Stomach smooth muscle (tissue), 2 donors: ENCODE measurements around the gene CSNK2A3.

Source experiments
- H3K27ac ChIP-seq: one replicate; pipeline ENCODE4 v1.7.0; 2013; ENCODE audit warnings: mild to moderate bottlenecking, low read length, inconsistent platforms
- H3K27me3 ChIP-seq, 2 donors: one replicate each; pipeline ENCODE4 v1.7.0; 2013; ENCODE audit warnings: low read length in 2 of 2; ENCODE audit not compliant: insufficient read depth in 2 of 2, control insufficient read depth in 1 of 2
- H3K36me3 ChIP-seq, 2 donors: one replicate each; pipeline ENCODE4 v1.7.0; 2013; ENCODE audit warnings: low read length in 2 of 2; ENCODE audit not compliant: control insufficient read depth in 2 of 2, insufficient read depth in 2 of 2
- H3K4me1 ChIP-seq: one replicate; pipeline ENCODE4 v1.7.0; 2013; ENCODE audit warnings: low read length; ENCODE audit not compliant: control insufficient read depth, insufficient read depth
- H3K4me3 ChIP-seq, 2 donors: one replicate each; pipeline ENCODE4 v1.7.0; 2013; ENCODE audit warnings: low read length in 2 of 2
- H3K9ac ChIP-seq, 2 donors: one replicate each; pipeline ENCODE4 v1.7.0; 2013; ENCODE audit warnings: low read length in 2 of 2, mild to moderate bottlenecking in 1 of 2
- H3K9me3 ChIP-seq, 2 donors: one replicate each; pipeline ENCODE4 v1.7.0; 2013; ENCODE audit warnings: low read length in 2 of 2; ENCODE audit not compliant: control insufficient read depth in 2 of 2
- donor health status: healthy.
- donor health status: Pancreatic carcinoma.

Gene CSNK2A3

DNA sequence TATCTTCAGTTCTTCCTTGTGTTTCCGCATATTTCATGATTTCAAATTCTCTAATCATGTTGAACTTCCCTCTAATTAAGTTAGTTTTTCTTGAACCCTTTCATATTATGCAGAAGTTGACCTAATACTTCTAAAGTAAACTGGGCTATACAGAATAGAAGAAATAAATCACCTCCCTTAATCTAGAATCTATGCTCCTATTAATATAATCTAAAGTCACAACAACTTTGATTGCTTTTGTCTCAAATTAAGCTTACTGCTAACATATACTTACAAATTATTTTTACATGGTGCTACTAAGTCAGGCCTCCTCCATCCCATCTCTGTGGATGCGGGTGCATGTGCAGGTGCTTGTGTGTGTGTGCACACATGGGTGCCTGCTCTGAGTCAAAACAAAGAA lies 27.3 kb upstream of the CSNK2A3 start:
- no peak overlapping the region for H3K9ac ChIP-seq
- peaks cover 0 to 2% of the 10 kb centered on the region in 2 donors for H3K27me3 ChIP-seq
- H3K36me3 ChIP-seq = peaks cover 0 to 3% of the 10 kb centered on the region in 2 donors

DNA sequence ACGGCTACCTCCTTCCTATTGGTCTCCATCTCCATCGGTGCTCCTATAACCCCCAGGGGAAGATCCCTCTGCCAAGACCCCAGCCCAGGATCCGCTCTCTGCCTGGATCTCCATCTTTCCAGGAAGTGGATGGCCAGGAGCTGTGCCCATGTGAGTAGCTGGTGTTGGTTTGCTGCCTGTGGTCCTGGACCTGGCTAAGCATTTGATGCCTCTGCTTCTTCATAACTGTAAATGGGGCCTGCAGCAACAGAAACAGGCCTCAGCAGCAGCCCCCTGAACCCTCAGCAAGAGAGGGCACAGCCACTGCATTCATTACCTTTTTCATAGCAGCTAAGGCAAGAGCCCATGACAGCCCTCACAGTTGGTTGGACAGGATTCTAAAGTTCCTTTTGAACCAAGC lies 26.6 kb upstream of the CSNK2A3 start:
- H3K36me3 ChIP-seq = peaks cover 0 to 3% of the 10 kb centered on the region in 2 donors
- H3K4me1 ChIP-seq = no peaks in the 10 kb centered on the region
- H3K27me3 ChIP-seq = peaks cover 0 to 2% of the 10 kb centered on the region in 2 donors
- H3K9ac ChIP-seq = no peak overlapping the region
- H3K4me3 ChIP-seq = no peak overlapping the region
- H3K27ac ChIP-seq = no peak overlapping the region
- H3K9me3 ChIP-seq = no peaks in the 10 kb centered on the region

More for the DNA sequence above, 27.3 kb upstream of the CSNK2A3 start:
- Histone ChIP-seq H3K27ac (no peak overlapping the region), H3K4me3 (no peak overlapping the region), H3K4me1 (no peaks in the 10 kb centered on the region), H3K9me3 (no peaks in the 10 kb centered on the region)

DNA sequence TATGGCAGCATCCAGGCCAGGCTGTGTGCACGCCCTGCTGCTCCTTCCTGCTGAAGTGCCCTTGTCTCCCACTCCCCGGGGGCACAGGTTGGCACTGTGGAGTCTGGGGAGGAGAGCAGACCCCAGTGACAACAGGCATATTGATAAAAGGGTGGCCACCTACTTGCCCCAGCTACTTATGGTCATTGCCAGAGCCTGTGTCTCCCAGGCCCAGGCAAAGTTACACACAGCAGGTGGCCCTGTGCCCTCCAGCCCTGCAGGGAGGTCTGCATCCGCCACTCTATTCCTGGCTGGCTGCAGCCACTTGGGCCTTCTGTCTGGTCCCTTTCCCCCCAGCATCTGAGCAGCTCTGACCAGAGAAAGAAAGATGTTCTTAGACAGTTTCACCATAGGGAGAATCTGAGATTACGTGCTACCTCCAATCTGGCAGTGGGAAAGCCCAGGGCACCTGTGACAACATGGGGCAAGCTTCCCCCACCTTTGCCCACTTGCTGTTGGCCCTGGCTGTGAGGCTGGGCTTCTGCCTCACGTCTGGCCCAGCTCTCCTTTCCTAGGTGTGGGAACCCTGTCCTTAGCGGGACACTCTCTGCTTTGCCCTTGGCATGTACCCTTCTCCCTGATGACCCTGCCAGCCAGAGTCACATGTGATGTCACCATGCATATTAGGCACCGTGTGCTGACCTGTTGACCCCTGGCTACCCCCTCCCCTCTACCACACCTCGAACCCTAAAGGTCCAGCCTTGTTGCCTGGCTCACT lies 25.3 kb upstream of the CSNK2A3 start:
- H3K36me3 ChIP-seq = peaks cover 0 to 3% of the 10 kb centered on the region in 2 donors
- no peak overlapping the region for H3K27ac ChIP-seq
- no peaks in the 10 kb centered on the region for H3K4me1 ChIP-seq
- H3K4me3 ChIP-seq = no peak overlapping the region
- H3K9ac ChIP-seq = no peak overlapping the region
- H3K27me3 ChIP-seq = peaks cover 0 to 2% of the 10 kb centered on the region in 2 donors
- no peaks in the 10 kb centered on the region for H3K9me3 ChIP-seq

DNA sequence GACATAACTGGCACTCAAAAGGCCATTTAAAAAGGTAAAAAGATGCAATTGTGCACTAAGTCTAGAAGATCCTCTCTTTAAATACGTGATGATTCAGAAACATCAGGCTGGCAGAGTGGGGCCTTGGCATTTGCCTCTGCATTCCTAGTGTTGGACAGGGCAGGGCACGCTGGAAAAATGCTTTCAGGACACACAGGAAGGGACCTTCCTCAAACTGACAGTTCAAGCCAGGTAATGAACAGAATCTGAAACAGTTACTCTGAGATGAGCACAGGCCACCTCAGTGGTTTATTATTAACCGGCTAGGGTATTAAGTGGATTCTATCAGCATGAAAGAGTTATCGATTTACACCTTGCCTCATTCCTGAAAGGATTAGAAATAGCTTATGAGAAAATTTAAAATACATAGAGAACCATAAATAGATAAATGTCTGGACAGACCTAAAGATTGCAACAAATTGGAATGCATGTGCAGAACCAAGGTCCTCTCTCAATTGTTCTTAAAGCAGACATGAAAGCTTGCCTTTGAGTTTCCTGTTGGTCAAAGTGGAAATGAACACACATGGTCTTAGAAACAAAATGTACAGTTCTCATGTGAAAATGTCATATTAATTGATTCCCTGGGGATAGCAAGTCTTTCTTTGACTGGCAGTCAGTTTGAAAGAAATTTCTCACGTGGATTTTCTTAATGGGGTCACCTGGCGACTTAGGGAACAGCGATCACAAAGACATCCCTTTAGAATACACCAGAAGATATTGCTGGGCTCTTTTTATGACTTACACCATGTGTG lies 21.5 kb upstream of the CSNK2A3 start:
- Histone ChIP-seq H3K9ac (no peak overlapping the region), H3K4me3 (no peak overlapping the region), H3K27ac (no peak overlapping the region), H3K4me1 (no peaks in the 10 kb centered on the region), H3K9me3 (no peaks in the 10 kb centered on the region), H3K36me3 (peaks cover 0 to 3% of the 10 kb centered on the region in 2 donors), H3K27me3 (peaks cover 0 to 2% of the 10 kb centered on the region in 2 donors)

DNA sequence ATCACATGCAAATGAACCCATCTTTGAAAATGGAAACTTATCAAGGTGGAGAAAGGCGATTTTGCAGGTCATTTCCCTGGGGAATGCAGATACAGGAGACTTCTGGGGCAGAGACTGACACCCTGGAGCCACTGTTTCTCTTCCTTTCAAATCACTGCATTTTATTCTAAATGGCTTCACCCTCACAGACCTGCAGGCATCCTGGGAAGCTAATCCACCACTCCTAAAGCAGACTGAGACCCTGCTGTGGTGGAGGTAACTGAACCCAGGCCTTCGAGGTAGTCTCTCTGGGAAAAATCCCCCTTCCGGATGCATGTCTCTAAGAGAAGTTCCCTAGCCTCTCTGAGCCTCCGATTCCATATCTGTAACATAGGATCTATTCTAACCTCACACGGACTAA lies 20.9 kb upstream of the CSNK2A3 start:
- H3K27ac ChIP-seq = no peak overlapping the region
- H3K4me3 ChIP-seq = no peak overlapping the region
- H3K9me3 ChIP-seq = no peaks in the 10 kb centered on the region
- no peaks in the 10 kb centered on the region for H3K4me1 ChIP-seq
- H3K9ac ChIP-seq = no peak overlapping the region
- peaks cover 0 to 3% of the 10 kb centered on the region in 2 donors for H3K36me3 ChIP-seq
- peaks cover 0 to 2% of the 10 kb centered on the region in 2 donors for H3K27me3 ChIP-seq

DNA sequence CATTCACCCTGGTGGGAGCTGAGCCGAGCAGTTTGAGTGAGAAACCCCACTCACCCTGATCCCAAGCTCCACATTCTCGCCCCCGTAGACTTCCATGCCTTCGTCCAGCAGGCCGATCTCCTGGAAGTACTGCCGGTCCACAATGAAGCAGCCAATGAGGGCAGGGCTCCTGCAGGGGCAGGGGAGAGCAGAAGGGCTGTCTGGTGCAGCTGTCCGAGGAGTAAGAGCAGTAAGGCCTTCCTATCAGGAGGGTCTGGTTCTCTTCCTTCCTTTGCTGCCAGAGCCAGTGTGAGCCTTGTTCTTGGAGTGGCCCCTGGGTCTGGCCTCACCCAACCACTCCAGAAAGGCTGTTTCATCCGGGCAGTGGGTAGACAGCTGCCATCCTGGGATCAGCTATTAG lies 19.4 kb upstream of the CSNK2A3 start:
- Histone ChIP-seq H3K9ac (no peak overlapping the region), H3K27ac (no peak overlapping the region), H3K27me3 (peaks cover 0 to 2% of the 10 kb centered on the region in 2 donors), H3K9me3 (no peaks in the 10 kb centered on the region), H3K4me3 (no peak overlapping the region), H3K4me1 (no peaks in the 10 kb centered on the region), H3K36me3 (peaks cover 0 to 3% of the 10 kb centered on the region in 2 donors)

DNA sequence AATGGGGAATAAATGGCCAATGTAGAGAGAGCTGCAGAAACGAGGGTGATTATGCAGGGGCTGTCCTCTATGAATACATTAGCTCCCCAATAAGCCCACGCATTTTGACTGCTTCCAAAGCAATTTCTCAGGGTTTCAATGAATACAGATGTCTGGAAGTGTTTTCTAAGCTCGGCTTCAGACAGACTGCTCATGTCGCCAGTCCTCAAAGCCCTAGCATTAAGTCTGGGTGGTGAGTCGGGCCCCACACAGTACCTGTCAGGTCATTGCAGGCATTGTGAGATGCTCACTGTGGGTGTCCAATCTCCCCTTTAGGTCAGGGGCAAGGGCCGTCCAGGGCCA lies 17.9 kb upstream of the CSNK2A3 start:
- H3K36me3 ChIP-seq = no peaks in the 10 kb centered on the region
- H3K9me3 ChIP-seq = no peaks in the 10 kb centered on the region
- H3K27ac ChIP-seq = no peak overlapping the region
- no peak overlapping the region for H3K9ac ChIP-seq
- no peaks in the 10 kb centered on the region for H3K4me1 ChIP-seq
- H3K27me3 ChIP-seq = no peaks in the 10 kb centered on the region
- H3K4me3 ChIP-seq = no peak overlapping the region

DNA sequence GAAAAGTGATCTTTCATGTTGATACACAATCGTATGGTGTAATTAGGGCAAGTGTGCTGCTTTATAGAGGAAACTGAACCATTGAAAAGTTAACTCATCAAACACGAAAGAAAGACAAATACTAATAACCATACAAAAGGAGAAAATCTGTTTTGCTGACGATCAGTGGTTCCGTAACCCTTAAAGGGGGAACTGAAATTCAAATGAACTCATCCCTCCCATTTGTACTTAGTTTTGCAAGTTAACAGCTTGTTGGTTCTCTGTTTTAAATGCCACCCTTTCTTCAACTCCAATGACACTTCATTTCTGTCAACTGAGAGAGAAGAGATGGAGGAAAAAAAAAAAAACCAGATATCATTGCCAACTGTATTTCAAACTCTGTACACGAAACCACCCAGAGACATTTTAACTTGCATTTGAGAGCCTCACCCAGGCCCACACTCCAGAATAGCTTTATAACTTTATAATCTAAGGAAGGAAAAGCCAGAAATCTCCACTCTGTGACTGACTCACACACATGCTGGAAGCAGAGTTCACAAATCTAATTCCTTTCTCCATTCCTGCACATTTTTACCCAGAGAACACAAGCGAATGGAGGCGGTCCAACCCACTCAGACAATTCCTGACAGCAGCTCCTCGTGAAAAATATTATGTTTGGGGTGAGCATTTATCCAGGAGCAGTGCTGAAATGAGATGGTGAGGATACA lies 17.4 kb upstream of the CSNK2A3 start:
- Histone ChIP-seq H3K9me3 (no peaks in the 10 kb centered on the region), H3K4me1 (no peaks in the 10 kb centered on the region), H3K36me3 (no peaks in the 10 kb centered on the region), H3K27me3 (no peaks in the 10 kb centered on the region), H3K27ac (no peak overlapping the region), H3K4me3 (no peak overlapping the region), H3K9ac (no peak overlapping the region)

DNA sequence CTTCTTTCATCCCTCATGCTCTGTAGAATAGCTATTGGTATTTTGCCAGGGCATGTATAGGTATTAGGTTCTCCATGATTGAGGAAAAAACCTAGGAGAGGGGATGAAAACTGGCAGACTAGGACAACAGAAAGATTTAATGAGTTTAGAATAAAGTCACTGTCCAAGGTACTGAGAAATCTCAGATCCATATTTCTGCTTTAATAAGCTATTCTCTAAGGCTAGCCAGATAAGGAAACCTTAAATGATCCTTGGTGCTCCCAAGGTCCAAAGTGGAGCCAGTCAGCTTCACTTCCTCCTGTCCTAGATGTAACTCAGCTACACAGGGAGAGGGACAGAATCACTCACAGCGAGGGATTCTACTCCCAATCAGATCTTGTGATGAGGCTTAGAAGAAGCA lies 13.7 kb upstream of the CSNK2A3 start:
- no peaks in the 10 kb centered on the region for H3K9me3 ChIP-seq
- no peaks in the 10 kb centered on the region for H3K27me3 ChIP-seq
- no peaks in the 10 kb centered on the region for H3K36me3 ChIP-seq
- no peak overlapping the region for H3K9ac ChIP-seq
- no peak overlapping the region for H3K27ac ChIP-seq
- no peaks in the 10 kb centered on the region for H3K4me1 ChIP-seq
- no peak overlapping the region for H3K4me3 ChIP-seq

DNA sequence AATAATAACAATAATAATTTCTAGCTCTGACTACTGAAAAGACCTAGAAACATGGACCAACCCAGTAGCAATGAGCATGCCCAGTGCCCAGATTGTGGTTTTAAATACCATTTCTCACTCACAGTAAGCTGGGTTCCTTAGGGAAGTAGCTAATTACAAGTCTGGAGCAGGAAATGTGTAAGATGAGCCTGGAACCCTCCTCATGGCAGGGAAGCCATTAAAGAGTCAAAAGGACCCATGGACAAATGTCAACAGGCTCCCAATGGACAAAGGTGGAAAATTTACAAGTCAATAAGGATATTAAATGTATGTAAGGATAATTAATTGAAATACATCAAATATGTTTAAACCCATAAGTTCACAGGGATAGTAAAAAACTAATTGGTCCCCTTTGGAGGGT lies 10.6 kb upstream of the CSNK2A3 start:
- H3K36me3 ChIP-seq = no peaks in the 10 kb centered on the region
- H3K9ac ChIP-seq = no peak overlapping the region
- H3K27me3 ChIP-seq = no peaks in the 10 kb centered on the region
- no peaks in the 10 kb centered on the region for H3K9me3 ChIP-seq
- H3K27ac ChIP-seq = no peak overlapping the region
- no peak overlapping the region for H3K4me3 ChIP-seq
- H3K4me1 ChIP-seq = no peaks in the 10 kb centered on the region
